Measurements from ENCODE around the gene HES2.

Gene HES2

DNA sequence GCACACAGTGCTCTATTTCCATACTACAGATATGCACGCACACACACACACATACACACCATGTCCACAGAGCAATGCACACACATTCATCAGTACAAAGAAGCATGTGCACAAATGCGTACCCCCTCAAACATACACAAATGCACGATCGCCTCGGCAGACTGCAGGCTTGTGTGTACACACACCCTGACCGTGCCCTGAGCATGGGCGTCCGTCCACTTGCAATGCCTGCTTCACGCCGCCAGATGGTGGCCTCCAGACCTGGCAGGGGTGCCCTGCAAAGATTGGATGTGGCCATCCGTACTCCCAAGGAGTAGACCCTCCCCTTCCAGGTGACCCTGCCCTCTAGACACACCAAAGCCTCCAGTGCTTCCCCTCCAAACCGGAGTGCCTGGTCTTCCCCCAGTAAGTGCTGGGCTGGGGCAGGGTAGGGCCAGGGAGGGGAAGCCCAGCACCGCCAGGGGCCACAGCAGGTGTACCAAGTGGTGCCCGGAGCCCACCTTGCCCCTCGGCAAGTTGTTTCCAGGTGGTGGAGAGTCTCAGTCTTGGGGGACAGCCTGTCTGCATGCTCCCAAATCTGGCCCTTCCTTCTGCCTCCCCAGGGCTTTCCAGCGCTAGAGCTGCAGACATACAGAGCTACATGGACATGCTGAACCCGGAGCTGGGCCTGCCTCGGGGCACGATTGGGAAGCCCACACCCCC, 25.5 kb upstream of the HES2 start:
- no peaks in the 10 kb centered on the region for H3K36me3 ChIP-seq (replicated peaks)
- no peak overlapping the region for H3K4me3 ChIP-seq (ENCODE audit: low read depth, low read length)
- H3K27me3 ChIP-seq (replicated peaks): peaks cover 43% of the 10 kb centered on the region
- H3K27ac ChIP-seq: no peak overlapping the region
- in situ Hi-C loops (cut with HindIII; ENCODE audit: low pct_ligation_motif_present, low sequenced_read_pairs): no loop called here
- TF ChIP-seq, protein P1, sequence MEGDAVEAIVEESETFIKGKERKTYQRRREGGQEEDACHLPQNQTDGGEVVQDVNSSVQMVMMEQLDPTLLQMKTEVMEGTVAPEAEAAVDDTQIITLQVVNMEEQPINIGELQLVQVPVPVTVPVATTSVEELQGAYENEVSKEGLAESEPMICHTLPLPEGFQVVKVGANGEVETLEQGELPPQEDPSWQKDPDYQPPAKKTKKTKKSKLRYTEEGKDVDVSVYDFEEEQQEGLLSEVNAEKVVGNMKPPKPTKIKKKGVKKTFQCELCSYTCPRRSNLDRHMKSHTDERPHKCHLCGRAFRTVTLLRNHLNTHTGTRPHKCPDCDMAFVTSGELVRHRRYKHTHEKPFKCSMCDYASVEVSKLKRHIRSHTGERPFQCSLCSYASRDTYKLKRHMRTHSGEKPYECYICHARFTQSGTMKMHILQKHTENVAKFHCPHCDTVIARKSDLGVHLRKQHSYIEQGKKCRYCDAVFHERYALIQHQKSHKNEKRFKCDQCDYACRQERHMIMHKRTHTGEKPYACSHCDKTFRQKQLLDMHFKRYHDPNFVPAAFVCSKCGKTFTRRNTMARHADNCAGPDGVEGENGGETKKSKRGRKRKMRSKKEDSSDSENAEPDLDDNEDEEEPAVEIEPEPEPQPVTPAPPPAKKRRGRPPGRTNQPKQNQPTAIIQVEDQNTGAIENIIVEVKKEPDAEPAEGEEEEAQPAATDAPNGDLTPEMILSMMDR (IDR thresholded peaks at IDR 0.05; ENCODE audit: low read depth, low read length, missing control alignments): peak; percentile 72
- no peak for DNase-seq

DNA sequence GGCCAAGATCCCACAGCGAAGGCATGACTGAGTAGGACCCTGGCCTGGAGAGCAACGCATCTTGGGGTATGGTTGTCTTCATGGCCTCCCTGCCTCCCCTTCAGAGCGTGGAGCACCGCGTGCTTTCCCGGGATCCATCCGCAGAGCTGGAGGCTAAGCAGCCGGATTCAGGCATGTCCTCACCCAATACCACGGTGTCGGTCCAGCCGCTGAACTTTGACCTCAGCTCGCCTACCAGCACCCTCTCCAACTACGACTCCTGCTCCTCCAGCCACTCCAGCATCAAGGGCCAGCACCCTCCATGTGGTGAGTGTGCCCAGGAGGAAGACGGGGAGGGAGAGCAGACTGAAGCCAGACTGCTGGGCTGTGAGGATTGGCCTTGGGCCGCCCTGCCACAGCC, 24.7 kb upstream of the HES2 start:
- H3K27me3 ChIP-seq (replicated peaks): peaks cover 36% of the 10 kb centered on the region
- H3K36me3 ChIP-seq (replicated peaks): no peaks in the 10 kb centered on the region
- TF ChIP-seq, protein P1 (IDR thresholded peaks at IDR 0.05; ENCODE audit: low read depth, low read length, missing control alignments): no peak
- in situ Hi-C loops (cut with HindIII; ENCODE audit: low pct_ligation_motif_present, low sequenced_read_pairs): no loop called here
- H3K4me3 ChIP-seq (ENCODE audit: low read depth, low read length): no peak overlapping the region
- DNase-seq: no peak
- H3K27ac ChIP-seq: no peak overlapping the region

DNA sequence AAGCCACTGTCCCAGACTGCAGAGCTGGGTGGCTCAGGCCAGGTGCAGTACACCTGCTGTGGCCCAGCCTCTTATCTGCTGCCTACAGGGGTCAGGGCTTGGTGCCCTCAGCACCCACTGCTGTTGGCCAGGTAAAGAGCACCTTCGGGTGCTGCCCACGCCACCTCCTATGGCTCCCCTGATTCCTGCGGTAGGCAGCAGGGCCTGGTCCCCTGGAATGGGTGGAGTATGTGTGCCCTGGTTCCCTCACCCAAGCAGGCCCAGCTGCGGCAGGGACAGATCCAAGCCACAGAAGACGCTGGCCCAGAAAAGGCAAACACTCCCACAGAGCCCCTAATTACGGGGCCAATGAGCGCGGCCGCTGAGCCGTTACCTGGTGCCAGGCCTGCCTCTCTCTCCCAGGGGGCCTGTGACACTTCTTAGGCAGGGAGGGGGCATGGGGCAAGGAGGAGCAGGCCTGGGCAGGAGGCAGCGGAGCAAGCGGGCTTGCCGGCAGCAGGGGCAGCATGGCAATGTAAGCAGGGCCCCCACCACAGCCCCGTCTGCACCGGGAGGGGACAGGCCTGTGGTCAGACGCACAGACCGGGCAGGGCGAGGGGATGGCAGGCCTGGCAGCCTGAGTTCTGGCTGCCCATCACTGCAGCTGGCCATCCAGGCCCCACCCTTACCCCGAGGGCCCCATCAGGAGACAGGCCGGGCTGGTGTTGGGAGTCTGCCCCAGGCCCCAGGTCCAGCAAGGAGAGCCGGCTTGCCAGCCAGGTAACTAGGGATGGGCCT, 23.8 kb upstream of the HES2 start:
- DNase-seq: no peak
- peaks cover 27% of the 10 kb centered on the region for H3K27me3 ChIP-seq (replicated peaks)
- H3K36me3 ChIP-seq (replicated peaks): no peaks in the 10 kb centered on the region
- no peak overlapping the region for H3K4me3 ChIP-seq (ENCODE audit: low read depth, low read length)
- in situ Hi-C loops (cut with HindIII; ENCODE audit: low pct_ligation_motif_present, low sequenced_read_pairs): no loop called here
- TF ChIP-seq, protein P1 (IDR thresholded peaks at IDR 0.05; ENCODE audit: low read depth, low read length, missing control alignments): no peak
- H3K27ac ChIP-seq: no peak overlapping the region

DNA sequence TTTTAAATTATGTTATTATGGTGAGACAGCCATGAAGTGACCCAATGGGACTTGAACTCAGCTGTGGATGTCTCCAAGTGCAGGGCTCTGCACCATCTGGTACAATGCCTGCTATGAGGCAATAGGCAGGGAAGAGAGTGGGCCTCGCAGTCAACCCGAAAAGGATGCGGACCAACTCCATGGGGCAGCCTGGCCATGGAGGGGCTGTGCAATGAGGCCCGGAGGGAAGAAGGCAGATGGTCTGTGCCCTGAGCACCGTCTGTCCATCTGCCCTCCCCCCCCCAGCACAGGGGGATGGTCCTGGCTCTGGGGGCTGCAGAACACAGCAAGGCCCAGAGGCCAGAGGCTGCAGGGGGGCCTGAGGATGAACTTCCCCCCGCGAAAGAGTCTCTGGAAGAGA, 21.9 kb upstream of the HES2 start:
- H3K36me3 ChIP-seq (replicated peaks): no peaks in the 10 kb centered on the region
- H3K27me3 ChIP-seq (replicated peaks): peaks cover 14% of the 10 kb centered on the region
- TF ChIP-seq, protein P1 (IDR thresholded peaks at IDR 0.05; ENCODE audit: low read depth, low read length, missing control alignments): no peak
- H3K27ac ChIP-seq: no peak overlapping the region
- no peak overlapping the region for H3K4me3 ChIP-seq (ENCODE audit: low read depth, low read length)
- in situ Hi-C loops (cut with HindIII; ENCODE audit: low pct_ligation_motif_present, low sequenced_read_pairs): no loop called here
- no peak for DNase-seq

DNA sequence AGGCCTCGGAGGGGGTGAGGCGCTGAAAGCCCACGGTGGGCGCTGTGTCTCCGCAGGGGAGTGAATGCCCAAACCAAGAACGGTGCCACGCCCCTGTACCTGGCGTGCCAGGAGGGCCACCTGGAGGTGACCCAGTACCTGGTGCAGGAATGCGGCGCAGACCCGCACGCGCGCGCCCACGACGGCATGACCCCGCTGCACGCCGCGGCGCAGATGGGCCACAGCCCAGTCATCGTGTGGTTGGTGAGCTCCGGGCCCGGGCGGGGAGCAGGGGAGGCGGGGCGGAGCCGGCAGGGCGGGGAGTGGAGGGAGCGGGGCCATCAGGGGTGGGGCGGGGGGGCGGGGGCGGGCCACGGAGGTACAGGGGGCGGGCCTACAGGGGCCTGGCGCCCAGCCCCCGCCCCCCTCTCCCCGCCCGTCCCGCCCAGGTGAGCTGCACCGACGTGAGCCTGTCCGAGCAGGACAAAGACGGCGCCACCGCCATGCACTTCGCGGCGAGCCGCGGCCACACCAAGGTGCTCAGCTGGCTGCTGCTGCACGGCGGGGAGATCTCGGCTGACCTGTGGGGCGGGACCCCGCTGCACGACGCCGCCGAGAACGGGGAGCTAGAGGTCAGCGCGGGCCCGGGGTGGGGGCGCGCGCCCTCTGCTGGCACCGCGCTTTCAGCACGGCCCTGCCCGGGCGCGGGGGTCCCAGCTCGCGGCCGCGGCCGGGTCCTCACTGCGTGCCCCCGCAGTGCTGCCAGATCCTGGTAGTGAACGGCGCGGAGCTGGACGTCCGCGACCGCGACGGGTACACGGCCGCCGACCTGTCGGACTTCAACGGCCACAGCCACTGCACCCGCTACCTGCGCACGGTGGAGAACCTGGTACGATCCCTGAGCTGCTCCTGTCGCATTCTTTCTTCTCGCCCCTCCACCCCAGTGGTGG, 20.7 kb upstream of the HES2 start:
- peaks cover 15% of the 10 kb centered on the region for H3K27me3 ChIP-seq (replicated peaks)
- DNase-seq: no peak
- TF ChIP-seq, protein P1 (IDR thresholded peaks at IDR 0.05; ENCODE audit: low read depth, low read length, missing control alignments): no peak

More for the DNA sequence above, 20.7 kb upstream of the HES2 start:
- H3K4me3 ChIP-seq (ENCODE audit: low read depth, low read length): no peak overlapping the region
- H3K27ac ChIP-seq: no peak overlapping the region
- in situ Hi-C loops (cut with HindIII; ENCODE audit: low pct_ligation_motif_present, low sequenced_read_pairs): no loop called here
- H3K36me3 ChIP-seq (replicated peaks): no peaks in the 10 kb centered on the region
